Mesendoderm (in vitro differentiated cells): ENCODE results near the gene OSBPL1A.

Experiments
- DNase-seq: peaks from one replicate; pipeline ENCODE4 v3.0.0; 2013
- H2AK5ac ChIP-seq: 2 replicates; pipeline ENCODE4 v1.6.1; 2013; ENCODE audit warnings: low read length, inconsistent platforms
- H2BK120ac ChIP-seq: 2 replicates; pipeline ENCODE4 v1.6.1; 2013; ENCODE audit warnings: low read depth, mild to moderate bottlenecking, low read length, moderate library complexity, mixed read lengths
- H2BK15ac ChIP-seq: replicated peaks from 2 replicates; pipeline ENCODE4 v1.6.1; 2013; ENCODE audit warnings: low read depth, mild to moderate bottlenecking, moderate library complexity
- H2BK5ac ChIP-seq: 2 replicates; pipeline ENCODE4 v1.6.1; 2013; ENCODE audit warnings: low read length, inconsistent platforms
- H3K18ac ChIP-seq: 2 replicates; pipeline ENCODE4 v1.6.1; 2013; ENCODE audit warnings: mild to moderate bottlenecking, low read length, mixed read lengths
- H3K23ac ChIP-seq: one replicate; pipeline ENCODE4 v1.6.1; 2013; ENCODE audit warnings: low read length
- H3K27ac ChIP-seq: 2 replicates; pipeline ENCODE4 v1.5.1; 2013; ENCODE audit warnings: low read depth, mild to moderate bottlenecking, inconsistent platforms, low read length, moderate library complexity
- H3K27me3 ChIP-seq: 2 replicates; pipeline ENCODE4 v1.6.1; 2013; ENCODE audit warnings: low read length, control low read depth, mild to moderate bottlenecking, inconsistent platforms; ENCODE audit not compliant: insufficient read depth, poor library complexity
- H3K36me3 ChIP-seq: 2 replicates; pipeline ENCODE4 v1.6.1; 2013; ENCODE audit warnings: low read length, inconsistent platforms; ENCODE audit not compliant: control insufficient read depth, insufficient read depth
- H3K4ac ChIP-seq: one replicate; pipeline ENCODE4 v1.6.1; 2013; ENCODE audit warnings: low read depth, mild to moderate bottlenecking, low read length, moderate library complexity
- H3K4me1 ChIP-seq: 2 replicates; pipeline ENCODE4 v1.6.1; 2013; ENCODE audit warnings: low read depth, low read length, inconsistent platforms; ENCODE audit not compliant: control insufficient read depth
- H3K4me2 ChIP-seq: 2 replicates; pipeline ENCODE4 v1.6.1; 2013; ENCODE audit warnings: low read length
- H3K4me3 ChIP-seq: 2 replicates; pipeline ENCODE4 v1.5.1; 2013; ENCODE audit warnings: mild to moderate bottlenecking, low read length
- H3K56ac ChIP-seq: one replicate; pipeline ENCODE4 v1.6.1; 2013; ENCODE audit warnings: low read length
- H3K79me1 ChIP-seq: 2 replicates; pipeline ENCODE4 v1.6.1; 2013; ENCODE audit warnings: low read length, inconsistent platforms
- H3K79me2 ChIP-seq: 2 replicates; pipeline ENCODE4 v1.6.1; 2013; ENCODE audit warnings: mild to moderate bottlenecking, low read length; ENCODE audit not compliant: control insufficient read depth, insufficient read depth
- H3K9ac ChIP-seq: 2 replicates; pipeline ENCODE4 v1.6.1; 2013; ENCODE audit warnings: low read length, inconsistent platforms
- H4K5ac ChIP-seq: one replicate; pipeline ENCODE4 v1.6.1; 2013; ENCODE audit warnings: low read length
- H4K8ac ChIP-seq: one replicate; pipeline ENCODE4 v1.6.1; 2013; ENCODE audit warnings: low read depth, mild to moderate bottlenecking, control low read depth, low read length, moderate library complexity
- WGBS: extraction: QIAGEN DNeasy Blood & Tissue Kit; methylation state at CpG from one replicate; pipeline ENCODE4 v1.1.7; 2013; ENCODE audit warnings: low lambda C conversion rate, missing lambda C conversion rate; ENCODE audit not compliant: insufficient coverage; ENCODE audit errors: extremely low coverage; 5-methylcytosine and 5-hydroxymethylcytosine counted together

The OSBPL1A gene

GRCh38 chr18:24219561-24220317 lies 177.9 kb downstream of the OSBPL1A start:
- H4K8ac ChIP-seq = no peak overlapping the region
- H2BK15ac ChIP-seq = no peak overlapping the region
- H2AK5ac ChIP-seq = no peak overlapping the region
- WGBS = no CpG with 5 or more reads among the region's 7 CpGs
- H2BK5ac ChIP-seq = no peak overlapping the region
- no peak overlapping the region for H3K56ac ChIP-seq
- H3K4me1 ChIP-seq = no peaks in the 10 kb centered on the region
- H3K23ac ChIP-seq = no peak overlapping the region
- no peaks in the 10 kb centered on the region for H3K79me2 ChIP-seq
- no peak overlapping the region for H3K9ac ChIP-seq
- H3K4me3 ChIP-seq = no peak overlapping the region
- no peak overlapping the region for H3K18ac ChIP-seq
- H3K79me1 ChIP-seq = no peaks in the 10 kb centered on the region
- no peak overlapping the region for H2BK120ac ChIP-seq
- DNase-seq = no peak
- H4K5ac ChIP-seq = no peak overlapping the region
- H3K27me3 ChIP-seq = no peaks in the 10 kb centered on the region
- H3K27ac ChIP-seq = no peak overlapping the region
- H3K36me3 ChIP-seq = no peaks in the 10 kb centered on the region
- H3K4ac ChIP-seq = no peak overlapping the region
- H3K4me2 ChIP-seq = no peak overlapping the region

GRCh38 chr18:24214913-24215312 lies 182.7 kb downstream of the OSBPL1A start:
- no peak for DNase-seq
- H2BK5ac ChIP-seq = no peak overlapping the region
- no peak overlapping the region for H4K5ac ChIP-seq
- no peak overlapping the region for H3K56ac ChIP-seq
- H2BK120ac ChIP-seq = no peak overlapping the region
- no peak overlapping the region for H3K27ac ChIP-seq
- no peak overlapping the region for H2AK5ac ChIP-seq
- H3K27me3 ChIP-seq = no peaks in the 10 kb centered on the region
- no peaks in the 10 kb centered on the region for H3K36me3 ChIP-seq
- H3K79me2 ChIP-seq = no peaks in the 10 kb centered on the region
- no peak overlapping the region for H3K23ac ChIP-seq
- H3K4ac ChIP-seq = no peak overlapping the region
- H3K4me3 ChIP-seq = no peak overlapping the region
- H3K18ac ChIP-seq = no peak overlapping the region
- no peak overlapping the region for H2BK15ac ChIP-seq
- no peak overlapping the region for H4K8ac ChIP-seq
- no peak overlapping the region for H3K4me2 ChIP-seq
- H3K4me1 ChIP-seq = no peaks in the 10 kb centered on the region
- no CpG with 5 or more reads among the region's 1 CpG for WGBS
- no peak overlapping the region for H3K9ac ChIP-seq
- H3K79me1 ChIP-seq = no peaks in the 10 kb centered on the region

- no peak overlapping the region for H3K27ac ChIP-seq
- H3K4me1 ChIP-seq = no peaks in the 10 kb centered on the region
- no peak overlapping the region for H4K8ac ChIP-seq
- H3K36me3 ChIP-seq = no peaks in the 10 kb centered on the region
- no peak overlapping the region for H3K23ac ChIP-seq
- no peak overlapping the region for H3K56ac ChIP-seq
- H3K4ac ChIP-seq = no peak overlapping the region
- H3K18ac ChIP-seq = no peak overlapping the region
- no peak overlapping the region for H2BK15ac ChIP-seq
- no peaks in the 10 kb centered on the region for H3K79me2 ChIP-seq
- no CpG with 5 or more reads among the region's 6 CpGs for whole genome bisulfite sequencing
- DNase-seq = peak; percentile 23
- no peaks in the 10 kb centered on the region for H3K79me1 ChIP-seq
- H3K4me3 ChIP-seq = no peak overlapping the region
- H3K9ac ChIP-seq = no peak overlapping the region
- H2BK5ac ChIP-seq = no peak overlapping the region
- no peak overlapping the region for H4K5ac ChIP-seq
- no peaks in the 10 kb centered on the region for H3K27me3 ChIP-seq
- no peak overlapping the region for H2BK120ac ChIP-seq
- H2AK5ac ChIP-seq = no peak overlapping the region
- no peak overlapping the region for H3K4me2 ChIP-seq
Measured at GRCh38 chr18:24214144-24214543, 183.5 kb downstream of the OSBPL1A start.

- H3K79me1 ChIP-seq = no peaks in the 10 kb centered on the region
- no CpG with 5 or more reads among the region's 6 CpGs for WGBS
- no peak overlapping the region for H3K4ac ChIP-seq
- H2BK5ac ChIP-seq = no peak overlapping the region
- no peak overlapping the region for H3K23ac ChIP-seq
- H3K27me3 ChIP-seq = no peaks in the 10 kb centered on the region
- H3K56ac ChIP-seq = no peak overlapping the region
- H3K79me2 ChIP-seq = no peaks in the 10 kb centered on the region
- H3K9ac ChIP-seq = no peak overlapping the region
- H3K4me1 ChIP-seq = no peaks in the 10 kb centered on the region
- no peak overlapping the region for H3K27ac ChIP-seq
- no peak overlapping the region for H4K5ac ChIP-seq
- no peak overlapping the region for H4K8ac ChIP-seq
- no peaks in the 10 kb centered on the region for H3K36me3 ChIP-seq
- H2BK15ac ChIP-seq = no peak overlapping the region
- H3K18ac ChIP-seq = no peak overlapping the region
- DNase-seq = peak; percentile 86
- no peak overlapping the region for H3K4me2 ChIP-seq
- H2BK120ac ChIP-seq = peak overlapping the region; percentile 12
- no peak overlapping the region for H2AK5ac ChIP-seq
- no peak overlapping the region for H3K4me3 ChIP-seq
Measured at GRCh38 chr18:24212939-24213338, 184.7 kb downstream of the OSBPL1A start.

DNA sequence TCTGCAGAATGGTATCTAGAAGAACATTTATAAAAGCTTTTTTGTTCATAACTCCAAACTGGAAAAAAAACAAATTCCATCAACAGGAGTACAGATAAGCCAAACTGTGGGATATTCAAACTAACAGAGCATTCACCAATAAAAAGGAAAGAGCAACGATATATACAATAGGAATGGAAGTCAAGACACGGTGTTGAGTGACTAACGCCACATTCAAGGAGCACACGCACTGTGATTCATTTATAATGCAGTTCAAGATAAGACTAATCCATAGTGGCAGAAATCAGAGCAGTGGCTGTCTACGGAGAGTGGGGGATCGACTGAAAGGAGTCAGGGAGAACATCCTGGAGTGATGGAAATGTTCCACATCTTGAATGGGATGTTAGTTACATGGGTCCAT lies 188.1 kb downstream of the OSBPL1A start:
- no peak overlapping the region for H3K4me3 ChIP-seq
- DNase-seq = no peak
- WGBS = no CpG with 5 or more reads among the region's 6 CpGs
- no peaks in the 10 kb centered on the region for H3K4me1 ChIP-seq
- no peaks in the 10 kb centered on the region for H3K79me1 ChIP-seq
- no peak overlapping the region for H4K8ac ChIP-seq
- no peak overlapping the region for H3K9ac ChIP-seq
- H2BK5ac ChIP-seq = no peak overlapping the region
- no peak overlapping the region for H3K4me2 ChIP-seq
- no peak overlapping the region for H2AK5ac ChIP-seq
- H4K5ac ChIP-seq = no peak overlapping the region
- H3K18ac ChIP-seq = no peak overlapping the region
- no peak overlapping the region for H2BK120ac ChIP-seq
- H3K36me3 ChIP-seq = no peaks in the 10 kb centered on the region
- no peaks in the 10 kb centered on the region for H3K79me2 ChIP-seq
- H3K27me3 ChIP-seq = no peaks in the 10 kb centered on the region
- H3K27ac ChIP-seq = no peak overlapping the region
- H2BK15ac ChIP-seq = no peak overlapping the region
- H3K23ac ChIP-seq = no peak overlapping the region
- no peak overlapping the region for H3K4ac ChIP-seq
- no peak overlapping the region for H3K56ac ChIP-seq
